HepG2 (cell line): ENCODE data around the gene UBXN2A. TPM values are rescaled to one million over a fixed set of nuclear protein-coding genes. Genes with fewer than 3 reads are reported as not detected.
A peak's percentile ranks its signal among the peaks of the same experiment; 100 is the strongest.

Experiments
- ERF ChIP-seq: IDR thresholded peaks from 2 replicates; pipeline ENCODE4 v1.6.1; 2018; ENCODE audit warnings: missing biosample characterization, missing genetic modification reagents
- FOXC1 ChIP-seq: sonication (generic); formaldehyde crosslinking; IDR thresholded peaks from 2 replicates; pipeline ENCODE4 v1.8.0; 2022; ENCODE audit warnings: mild to moderate bottlenecking, missing genetic modification reagents, borderline replicate concordance
- GMEB2 ChIP-seq: IDR thresholded peaks from 2 replicates; pipeline ENCODE4 v1.6.1; 2016; ENCODE audit warnings: missing biosample characterization, missing genetic modification reagents, low read depth
- HMG20B ChIP-seq: conservative IDR thresholded peaks from 2 replicates; pipeline ENCODE4 v1.6.1; 2016; ENCODE audit warnings: missing genetic modification reagents, missing compliant biosample characterization
- HMGXB4 ChIP-seq, 2 experiments: sonication (generic) in 1 of 2; formaldehyde crosslinking in 1 of 2; IDR thresholded peaks; 2 replicates each; pipeline versions ENCODE4 v1.4.0 to v1.6.1; 2018 to 2020; ENCODE audit warnings: missing genetic modification reagents in 2 of 2, borderline replicate concordance in 1 of 2, low read depth in 1 of 2, mild to moderate bottlenecking in 1 of 2, missing biosample characterization in 1 of 2
- IRF1 ChIP-seq: sonication (generic); formaldehyde crosslinking; IDR thresholded peaks from 2 replicates; pipeline ENCODE4 v1.4.0; 2020; ENCODE audit warnings: low read depth, mild to moderate bottlenecking, missing genetic modification reagents
- PATZ1 ChIP-seq: sonication (generic); formaldehyde crosslinking; IDR thresholded peaks from 2 replicates; pipeline ENCODE4 v1.4.0; 2020; ENCODE audit warnings: missing genetic modification reagents
- STAG1 ChIP-seq: sonication (generic); formaldehyde crosslinking; IDR thresholded peaks from 2 replicates; pipeline ENCODE4 v1.4.0; 2020; ENCODE audit warnings: missing genetic modification reagents
- THAP9 ChIP-seq: sonication (generic); formaldehyde crosslinking; IDR thresholded peaks from 2 replicates; pipeline ENCODE4; 2020; ENCODE audit warnings: missing genetic modification reagents, mild to moderate bottlenecking, borderline replicate concordance
- ZBTB21 ChIP-seq: sonication (generic); formaldehyde crosslinking; IDR thresholded peaks from 2 replicates; pipeline ENCODE4 v1.4.0; 2020; ENCODE audit warnings: missing genetic modification reagents
- ZNF296 ChIP-seq: sonication (generic); formaldehyde crosslinking; conservative IDR thresholded peaks from 2 replicates; pipeline ENCODE4 v1.5.0; 2020; ENCODE audit warnings: mild to moderate bottlenecking, missing genetic modification reagents
- ZNF414 ChIP-seq: sonication (generic); formaldehyde crosslinking; IDR thresholded peaks from 2 replicates; pipeline ENCODE4 v1.5.0; 2020; ENCODE audit warnings: missing genetic modification reagents
- ZNF44 ChIP-seq: sonication (generic); formaldehyde crosslinking; IDR thresholded peaks from 2 replicates; pipeline ENCODE4 v1.5.1; 2020; ENCODE audit warnings: mild to moderate bottlenecking, missing genetic modification reagents
- ZNF674 ChIP-seq: sonication (generic); formaldehyde crosslinking; IDR thresholded peaks from 2 replicates; pipeline ENCODE4 v1.5.0; 2020; ENCODE audit warnings: low read depth, mild to moderate bottlenecking, missing genetic modification reagents
- ZSCAN21 ChIP-seq: sonication (generic); formaldehyde crosslinking; IDR thresholded peaks from 2 replicates; pipeline ENCODE4 v1.8.0; 2022; ENCODE audit warnings: mild to moderate bottlenecking, missing genetic modification reagents, moderate library complexity, borderline replicate concordance
- ZXDC ChIP-seq: sonication (generic); formaldehyde crosslinking; IDR thresholded peaks from 2 replicates; pipeline ENCODE4 v1.5.0; 2020; ENCODE audit warnings: mild to moderate bottlenecking, missing genetic modification reagents
- polyA plus RNA-seq, 8 experiments: library from polyadenylated mRNA; depleted of rRNA in 3 of 8; stranded (reverse) in 7 of 8; unstranded in 1 of 8; fragments of >200 nt; fragmentation: Illumina TruSeq in 4 of 8; extraction: Trizol in 4 of 8; gene quantifications; 2 replicates each; pipeline versions ENCODE4 v1.2.1 to v1.2.3, GENCODE V29; 2011 to 2016; ENCODE audit warnings: low read depth in 4 of 8, missing spikeins in 1 of 8, mixed read lengths in 1 of 8; ENCODE audit not compliant: insufficient read depth in 1 of 8
- total RNA-seq, 5 experiments: library from RNA; depleted of rRNA; stranded (reverse); fragments of >200 nt; fragmentation: Illumina TruSeq; extraction: Trizol; gene quantifications; 2 replicates each; pipeline ENCODE4 v1.2.3, GENCODE V29; 2016; ENCODE audit warnings: low read depth in 1 of 5

Gene UBXN2A
- total and polyA plus RNA-seq, 2 of the 13 experiments (the other 11 are each of a cell fraction or from before 2014, with no cell fraction given): 8.3 to 20.9 TPM

GRCh38 chr2:24024018-24024417 is 83.8 kb downstream of the UBXN2A start (continued):
- peak; percentile 34; the same call in 1 of the 2 replicates for TF ChIP-seq PATZ1 (CRISPR knock-in tag)
- no peak for TF ChIP-seq IRF1 (CRISPR knock-in tag)
- TF ChIP-seq ERF (CRISPR knock-in tag): peak; percentile 35; the same call in 1 of the 2 replicates
- TF ChIP-seq ZNF414 (CRISPR knock-in tag): no peak
- TF ChIP-seq ZNF674 (CRISPR knock-in tag): no peak
- peak; percentile 37 to 55; a peak in 1 of 4 replicates for TF ChIP-seq HMGXB4 (CRISPR knock-in tag; IDR thresholded peaks at IDR 0.05; ENCODE audit: borderline replicate concordance in 1 of 2, low read depth in 1 of 2)
- TF ChIP-seq ZXDC (CRISPR knock-in tag): no peak
- TF ChIP-seq ZNF296 (CRISPR knock-in tag): no peak
- TF ChIP-seq ZSCAN21 (CRISPR knock-in tag): peak; percentile 43; the same call in 1 of the 2 replicates
- no peak for TF ChIP-seq ZBTB21 (CRISPR knock-in tag)
- TF ChIP-seq STAG1: peak; percentile 74
- TF ChIP-seq GMEB2 (CRISPR knock-in tag): no peak
- no peak for TF ChIP-seq FOXC1 (CRISPR knock-in tag)
- TF ChIP-seq THAP9 (CRISPR knock-in tag): peak; percentile 63; the same call in 1 of the 2 replicates
- TF ChIP-seq ZNF44 (CRISPR knock-in tag): no peak
- no peak for TF ChIP-seq HMG20B
